GM18508 (cell line): ENCODE data around the gene LIN37.

Experiments
- ATAC-seq: cut with Tn5 transposase; IDR thresholded peaks from one replicate; pipeline ENCODE4 v1.9.1; 2021; ENCODE audit warnings: moderate number of reproducible peaks; ENCODE audit not compliant: insufficient read depth, unreplicated experiment

The LIN37 gene

DNA sequence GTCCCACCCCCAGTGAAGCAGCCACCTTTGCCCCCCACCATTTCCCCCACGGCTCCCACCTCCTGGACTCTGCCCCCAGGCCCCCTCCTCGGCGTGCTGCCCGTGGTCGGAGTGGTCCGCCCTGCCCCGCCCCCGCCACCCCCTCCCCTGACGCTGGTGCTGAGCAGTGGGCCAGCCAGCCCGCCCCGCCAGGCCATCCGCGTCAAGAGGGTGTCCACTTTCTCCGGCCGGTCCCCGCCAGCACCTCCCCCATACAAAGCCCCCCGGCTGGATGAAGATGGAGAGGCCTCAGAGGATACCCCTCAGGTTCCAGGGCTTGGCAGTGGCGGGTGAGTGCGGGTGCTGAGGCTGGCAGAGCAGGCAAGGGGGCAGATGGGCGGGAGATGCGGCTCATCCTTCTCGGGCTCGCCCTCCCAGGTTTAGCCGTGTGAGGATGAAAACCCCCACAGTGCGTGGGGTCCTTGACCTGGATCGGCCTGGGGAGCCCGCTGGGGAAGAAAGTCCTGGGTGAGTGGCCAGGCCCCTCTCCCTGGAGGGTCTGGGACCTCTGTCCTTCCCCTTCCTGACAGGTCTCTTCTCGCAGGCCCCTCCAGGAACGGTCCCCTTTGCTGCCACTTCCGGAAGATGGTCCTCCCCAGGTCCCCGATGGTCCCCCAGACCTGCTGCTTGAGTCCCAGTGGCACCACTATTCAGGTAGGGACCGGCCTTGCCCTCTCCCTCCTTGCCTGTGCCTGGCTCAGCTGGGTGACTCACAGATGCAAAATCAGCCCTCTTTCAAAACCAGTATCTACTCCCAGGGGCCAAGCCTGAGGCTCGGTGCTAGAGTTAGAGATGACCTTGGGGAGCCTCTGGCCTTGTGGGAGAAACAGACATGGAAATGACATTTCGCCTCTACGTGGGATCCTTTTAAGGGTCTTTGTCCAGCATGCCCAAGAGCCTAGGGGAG, 14.9 kb upstream of the LIN37 start:
- no peak for ATAC-seq

DNA sequence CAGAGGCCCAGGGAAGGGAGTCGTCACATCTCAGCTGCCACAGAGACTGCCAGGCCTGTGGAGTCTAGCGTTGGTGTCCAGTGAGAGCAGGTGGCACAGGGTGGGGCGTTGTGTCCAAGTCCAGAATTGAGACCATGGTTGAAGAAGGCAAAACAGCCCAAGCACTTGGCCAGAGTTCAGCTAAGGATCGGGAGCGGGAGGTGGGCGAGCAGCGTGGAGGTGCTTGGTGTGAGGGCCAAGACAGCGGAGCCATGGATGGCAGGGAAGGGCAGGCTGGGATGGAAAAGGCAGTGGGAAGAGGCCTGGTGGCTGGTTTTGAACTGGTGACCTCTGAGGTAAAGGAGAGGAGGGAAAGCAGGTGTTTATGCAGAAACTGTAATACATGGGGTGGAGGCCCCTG, 14.1 kb upstream of the LIN37 start:
- no peak for ATAC-seq

DNA sequence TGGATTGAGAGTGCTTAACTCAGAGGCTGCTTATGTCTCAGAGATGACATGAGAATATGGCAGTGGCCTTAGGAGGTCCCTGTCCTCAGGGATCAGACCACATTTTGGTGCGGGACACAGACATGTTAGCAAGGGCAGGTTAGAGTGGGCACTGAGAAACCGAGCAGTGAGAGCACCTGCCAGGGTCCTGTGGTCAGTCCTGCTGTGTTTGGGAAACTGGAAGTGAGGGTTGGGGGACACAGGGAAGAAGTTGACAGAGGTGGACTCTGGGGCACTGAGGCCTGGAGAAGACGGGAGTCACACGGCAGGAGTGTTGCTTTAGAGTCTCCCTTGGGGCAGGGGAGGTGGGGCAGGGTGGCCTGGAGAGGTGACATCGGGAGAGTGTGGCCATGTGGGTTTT, 13.5 kb upstream of the LIN37 start:
- no peak for ATAC-seq

DNA sequence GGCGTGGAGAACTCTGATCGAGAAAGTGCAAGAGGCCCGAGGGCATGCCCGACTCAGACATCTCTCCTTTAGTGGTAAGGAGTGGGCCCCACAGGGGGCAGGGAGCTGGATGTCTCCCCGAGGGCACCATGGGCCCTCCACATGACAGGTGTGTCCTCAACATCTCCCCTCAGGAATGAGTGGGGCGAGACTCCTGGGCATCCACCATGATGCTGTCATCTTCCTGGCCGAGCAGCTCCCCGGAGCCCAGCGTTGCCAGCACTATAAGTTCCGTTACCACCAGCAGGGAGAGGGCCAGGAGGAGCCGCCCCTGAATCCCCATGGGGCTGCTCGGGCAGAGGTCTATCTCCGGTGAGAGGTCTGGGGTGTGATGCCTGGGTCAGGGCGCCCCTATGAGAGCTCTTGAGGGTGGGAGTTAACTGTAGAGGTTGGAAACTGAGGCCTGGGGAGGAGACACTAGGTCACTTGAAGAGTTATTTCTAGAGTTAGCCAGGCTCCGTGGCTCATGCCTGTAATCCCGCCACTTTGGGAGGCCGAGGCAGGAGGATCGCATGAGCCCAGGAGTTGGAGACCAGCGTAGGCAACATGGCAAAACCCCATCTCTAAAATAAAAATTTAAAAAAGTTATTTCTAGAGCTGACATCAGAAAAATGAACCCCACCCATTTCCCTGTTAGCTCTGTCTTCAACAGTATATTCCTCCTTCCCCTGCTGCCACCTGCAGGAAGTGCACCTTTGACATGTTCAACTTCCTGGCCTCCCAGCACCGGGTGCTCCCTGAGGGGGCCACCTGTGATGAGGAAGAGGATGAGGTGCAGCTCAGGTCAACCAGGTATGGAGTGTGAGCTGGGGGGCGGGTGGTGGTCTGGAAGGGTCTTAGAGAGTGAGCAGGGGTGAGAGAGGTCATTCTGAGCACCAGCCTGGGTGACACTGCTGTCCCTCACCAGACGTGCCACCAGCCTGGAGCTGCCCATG, 11.2 kb upstream of the LIN37 start:
- ATAC-seq, result no peak

DNA sequence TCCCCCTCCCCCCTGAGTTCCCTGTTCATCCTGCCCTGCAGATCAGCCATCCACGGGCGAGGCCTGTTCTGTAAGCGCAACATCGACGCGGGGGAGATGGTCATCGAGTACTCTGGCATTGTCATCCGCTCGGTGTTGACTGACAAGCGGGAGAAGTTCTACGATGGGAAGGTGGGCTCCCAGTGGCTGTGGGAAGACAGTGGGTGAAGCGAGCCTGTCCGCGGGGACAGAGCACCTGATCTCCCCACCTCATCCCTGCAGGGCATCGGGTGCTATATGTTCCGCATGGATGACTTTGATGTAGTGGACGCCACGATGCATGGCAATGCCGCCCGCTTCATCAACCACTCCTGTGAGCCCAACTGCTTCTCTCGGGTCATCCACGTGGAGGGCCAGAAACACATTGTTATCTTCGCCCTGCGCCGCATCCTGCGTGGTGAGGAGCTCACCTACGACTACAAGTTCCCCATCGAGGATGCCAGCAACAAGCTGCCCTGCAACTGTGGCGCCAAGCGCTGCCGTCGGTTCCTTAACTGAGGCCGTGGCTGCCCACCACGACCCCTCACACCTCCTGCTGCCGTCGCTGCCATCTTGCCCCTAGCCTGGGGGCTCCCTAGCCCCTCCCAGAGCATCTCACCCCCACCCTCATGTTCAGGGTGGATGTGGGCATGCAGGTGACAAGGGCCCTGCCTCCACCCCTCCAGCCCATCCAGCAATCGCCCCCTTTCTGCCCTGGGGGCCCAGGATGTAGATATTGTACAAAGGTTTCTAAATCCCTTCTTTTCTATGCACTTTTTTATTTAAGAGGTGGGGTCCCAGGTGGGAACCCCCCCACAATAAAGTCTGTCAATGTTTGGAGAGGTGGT, 10.1 kb upstream of the LIN37 start:
- no peak for ATAC-seq

DNA sequence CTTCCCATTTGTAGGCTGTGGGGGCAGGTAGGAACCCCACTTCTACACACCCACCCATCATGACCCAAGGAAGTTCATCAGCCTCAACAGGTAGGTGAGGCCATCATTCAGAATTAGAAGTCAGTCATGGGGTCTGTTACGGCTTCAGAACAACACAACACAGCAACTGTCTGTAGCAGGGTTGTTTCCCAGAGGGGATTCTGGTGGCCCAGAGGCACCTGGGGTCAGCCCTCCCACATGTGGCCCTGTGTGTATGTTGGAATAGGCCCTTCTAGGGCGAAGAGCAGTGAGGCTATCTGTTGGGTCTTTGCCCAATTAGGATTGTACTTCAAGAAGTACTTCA, 9.5 kb upstream of the LIN37 start:
- no peak for ATAC-seq

DNA sequence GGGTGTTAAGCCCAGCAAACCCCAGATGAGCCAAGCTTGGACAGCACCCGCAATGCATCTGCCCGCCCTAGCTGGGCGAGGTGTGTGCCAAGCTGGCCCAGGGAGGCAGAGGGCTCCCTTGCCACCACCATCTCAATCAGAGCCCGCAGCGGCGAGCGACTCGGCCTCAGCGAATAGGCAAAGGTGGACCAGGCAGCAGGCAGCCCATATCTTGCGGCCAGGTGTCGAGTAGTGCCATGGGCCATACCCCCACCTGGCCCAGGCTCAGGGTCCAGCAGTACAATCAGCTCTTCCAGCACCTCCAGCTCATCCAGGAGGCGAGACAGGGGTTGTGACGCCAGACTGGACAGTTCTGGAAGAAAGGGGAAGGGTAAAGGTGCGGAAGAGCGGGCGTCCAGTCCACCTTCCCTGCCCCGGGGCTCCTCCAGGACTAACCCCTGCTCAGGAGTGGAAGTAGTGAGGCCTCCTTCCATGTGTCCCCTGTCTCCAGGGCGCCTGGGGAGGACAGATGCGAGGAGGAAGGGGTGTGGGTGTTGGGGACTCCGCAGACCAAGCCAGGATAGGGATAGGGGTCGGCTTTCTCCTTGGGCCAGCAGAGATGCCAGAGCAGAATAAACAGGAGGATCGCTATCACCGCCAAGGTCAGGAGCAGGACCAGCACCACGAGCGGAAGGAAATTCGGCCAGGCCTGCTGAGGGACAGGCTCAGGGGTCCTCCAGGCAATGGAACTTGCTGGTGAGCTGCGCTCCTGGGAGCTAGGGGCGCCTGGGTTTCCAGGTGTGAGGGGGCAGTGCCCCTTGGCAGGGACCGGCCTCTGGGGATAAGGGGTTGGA, 8.9 kb upstream of the LIN37 start:
- no peak for ATAC-seq

DNA sequence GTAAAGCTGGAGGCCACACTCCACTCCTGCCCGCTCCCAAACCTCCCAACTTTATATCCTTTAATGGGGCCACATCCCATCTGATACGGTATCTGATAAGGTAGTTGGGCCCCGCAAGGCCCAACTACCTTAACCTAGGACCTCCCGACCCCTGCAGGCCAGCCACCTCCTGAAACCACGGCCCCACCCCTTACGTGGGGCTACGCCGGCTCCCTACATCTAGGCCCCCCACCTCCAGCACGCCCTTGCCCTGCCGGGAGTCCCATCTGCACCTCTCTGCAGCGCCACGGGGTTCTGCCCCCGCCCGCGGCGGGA, 8.3 kb upstream of the LIN37 start:
- no peak for ATAC-seq

DNA sequence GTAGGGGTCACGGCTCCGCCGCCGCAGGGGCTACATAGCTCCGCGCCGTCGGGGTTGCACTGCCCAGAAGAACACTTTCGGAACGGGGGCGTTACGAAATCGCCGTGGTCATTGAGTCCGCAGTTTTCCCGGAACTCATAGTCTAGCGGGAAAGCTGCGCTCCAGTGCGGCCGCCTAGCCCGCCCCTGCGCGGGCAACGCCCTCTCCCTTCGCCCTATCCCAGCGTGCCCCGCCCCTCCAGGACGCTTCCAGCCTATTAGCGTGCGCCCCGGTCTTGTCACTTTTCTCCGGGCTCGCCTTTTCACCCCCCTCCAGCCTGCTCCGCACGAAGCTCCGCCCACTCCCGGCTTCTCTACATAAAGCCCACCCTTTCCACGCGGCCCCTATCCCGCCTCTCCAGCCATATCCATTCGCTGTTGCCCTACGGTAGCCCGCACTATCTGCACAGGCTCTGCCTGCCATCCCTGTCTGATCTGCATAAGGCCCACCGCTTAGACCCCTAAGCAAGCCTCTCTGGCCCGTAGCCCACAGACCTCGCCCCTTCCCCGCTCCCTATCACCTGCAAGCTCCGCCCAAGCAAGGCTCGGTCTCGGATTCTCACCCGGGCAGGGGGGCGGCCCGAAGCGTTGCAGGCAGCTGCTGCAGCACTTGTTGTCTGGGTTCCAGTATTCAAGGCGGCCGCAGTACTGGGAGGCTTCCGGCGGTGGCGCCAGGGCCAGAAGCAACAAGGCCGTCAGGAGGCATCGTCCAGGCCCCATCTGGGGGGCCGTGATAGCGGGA, 7.8 kb upstream of the LIN37 start:
- no peak for ATAC-seq

DNA sequence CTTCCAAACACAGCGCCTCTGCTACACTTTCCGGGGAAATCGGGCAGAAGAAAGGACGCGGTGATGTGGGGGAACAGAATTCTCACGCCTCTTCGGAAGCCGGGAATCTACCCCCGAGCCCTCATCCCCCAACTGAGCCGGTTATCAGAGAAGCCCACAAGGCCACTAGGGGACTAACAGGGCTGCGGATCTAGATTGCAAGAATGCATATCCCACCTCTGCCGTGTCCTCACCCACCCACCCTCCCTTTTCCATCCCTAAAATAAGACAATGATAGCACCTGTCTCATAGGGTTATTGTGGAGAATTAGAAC, 7.2 kb upstream of the LIN37 start:
- no peak for ATAC-seq

DNA sequence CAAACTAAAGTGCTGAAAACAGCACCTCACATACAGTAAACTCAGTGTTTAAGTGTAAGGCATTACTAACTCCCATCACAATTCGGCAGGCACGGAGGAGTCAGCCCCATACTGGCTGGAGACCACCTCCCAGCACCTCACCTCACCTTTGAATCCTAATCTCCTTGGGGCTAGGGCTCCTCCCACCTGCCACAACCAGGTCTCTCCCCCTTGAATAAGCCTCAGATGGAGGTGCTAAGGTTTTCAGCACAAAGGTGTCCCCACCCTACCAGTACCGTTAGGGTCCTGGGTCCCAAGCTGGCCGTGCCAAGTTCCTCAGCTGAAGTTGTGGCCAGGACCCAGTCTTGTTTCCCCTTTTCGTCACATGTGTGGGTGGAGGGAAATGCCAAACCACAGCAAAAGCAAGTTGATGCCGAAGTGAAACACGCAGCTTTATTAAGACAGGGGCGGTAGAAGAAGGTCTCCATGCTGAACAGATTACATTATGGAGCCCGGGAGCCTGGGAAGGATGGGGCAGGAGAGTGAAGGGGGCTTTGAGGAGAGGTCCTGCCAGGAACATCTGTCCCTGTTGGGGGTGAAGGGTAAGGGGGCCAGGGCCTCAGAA, 6.2 kb upstream of the LIN37 start, which contains the start of gene IGFLR1:
Gene IGFLR1, minus strand, starts transcription at position 332 of the 604 bp plus-strand sequence. CDS start 1,272 bp downstream, outside the sequence.
- ATAC-seq, result no peak

DNA sequence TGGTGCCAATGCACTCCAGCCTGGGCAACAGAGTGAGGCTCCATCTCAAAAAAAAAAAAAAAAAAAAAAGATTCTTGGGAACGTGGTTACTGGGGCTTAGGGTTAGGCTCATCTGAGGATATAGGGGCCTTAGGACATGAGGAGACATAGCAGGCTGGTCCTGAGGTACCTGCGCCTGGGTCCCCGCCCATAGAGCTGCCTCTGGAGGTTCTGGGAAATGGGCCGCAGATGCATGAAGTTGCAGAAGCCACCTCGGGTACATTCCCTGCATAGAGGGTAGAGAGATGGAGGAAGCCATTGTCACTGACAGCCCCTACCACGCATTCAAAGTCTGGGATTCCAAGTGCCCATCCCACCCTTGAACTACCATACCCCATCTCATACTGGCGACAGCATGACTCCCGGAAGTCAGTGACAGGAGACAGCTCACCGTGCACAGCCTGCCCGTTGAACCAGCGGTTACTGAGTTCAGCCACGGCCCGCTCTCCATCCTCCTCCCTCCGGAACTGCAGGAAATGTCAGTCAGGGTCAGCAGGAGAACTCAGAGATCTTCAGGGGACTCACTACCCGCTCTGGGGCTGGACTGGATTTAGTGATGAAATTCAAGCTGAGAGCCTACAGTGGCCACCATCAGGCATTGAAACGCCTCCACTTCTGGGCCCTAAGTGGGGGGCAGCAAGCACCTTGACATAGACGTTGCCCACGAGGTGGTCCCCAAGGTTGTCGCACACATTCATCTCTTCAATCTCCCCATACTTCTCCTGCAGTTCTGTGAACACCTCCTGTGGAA, 4.5 kb upstream of the LIN37 start:
- ATAC-seq, result no peak

DNA sequence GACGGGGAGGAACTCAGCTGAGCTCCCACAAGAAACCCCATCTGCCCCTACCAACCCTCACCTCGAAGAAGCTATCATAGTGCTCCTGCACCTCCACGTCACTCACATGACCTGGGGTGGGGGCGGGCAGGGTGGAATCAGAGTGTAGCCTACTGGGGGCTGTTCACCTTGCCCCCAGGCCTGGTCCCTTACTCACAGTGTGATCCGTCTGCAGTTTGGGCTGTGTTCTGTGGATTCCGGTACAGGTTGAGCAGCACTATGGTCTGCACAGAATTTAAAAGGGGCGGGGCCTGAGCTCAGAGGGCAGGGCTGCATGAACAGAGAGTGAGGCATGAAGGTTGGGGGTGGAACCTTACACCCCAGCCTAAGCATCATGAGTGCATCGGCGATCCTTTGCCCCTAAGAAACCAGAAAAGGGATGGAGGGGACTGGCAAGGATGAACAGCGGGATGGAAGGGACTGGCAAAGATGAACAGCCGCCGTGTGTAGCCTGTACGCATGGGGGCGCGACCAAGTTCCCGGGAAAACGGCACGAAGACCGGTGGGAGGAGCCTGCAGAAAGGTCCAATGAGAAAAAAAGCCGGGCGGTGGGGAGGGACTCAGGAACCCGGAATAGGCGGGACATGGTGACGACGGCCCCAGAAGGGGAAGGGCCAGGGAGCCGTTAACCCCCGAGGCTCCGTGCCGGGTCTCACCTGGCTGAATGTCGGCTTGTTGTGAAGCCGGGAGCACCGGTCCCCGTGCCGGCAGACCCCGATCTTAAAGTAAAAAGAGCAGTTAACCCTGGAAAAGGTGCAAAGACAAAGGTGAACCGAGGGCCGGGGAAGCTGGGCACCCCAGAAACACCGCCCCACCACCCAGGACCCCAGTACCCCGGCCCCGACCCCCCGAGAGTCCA, 3.7 kb upstream of the LIN37 start:
- no peak for ATAC-seq

DNA sequence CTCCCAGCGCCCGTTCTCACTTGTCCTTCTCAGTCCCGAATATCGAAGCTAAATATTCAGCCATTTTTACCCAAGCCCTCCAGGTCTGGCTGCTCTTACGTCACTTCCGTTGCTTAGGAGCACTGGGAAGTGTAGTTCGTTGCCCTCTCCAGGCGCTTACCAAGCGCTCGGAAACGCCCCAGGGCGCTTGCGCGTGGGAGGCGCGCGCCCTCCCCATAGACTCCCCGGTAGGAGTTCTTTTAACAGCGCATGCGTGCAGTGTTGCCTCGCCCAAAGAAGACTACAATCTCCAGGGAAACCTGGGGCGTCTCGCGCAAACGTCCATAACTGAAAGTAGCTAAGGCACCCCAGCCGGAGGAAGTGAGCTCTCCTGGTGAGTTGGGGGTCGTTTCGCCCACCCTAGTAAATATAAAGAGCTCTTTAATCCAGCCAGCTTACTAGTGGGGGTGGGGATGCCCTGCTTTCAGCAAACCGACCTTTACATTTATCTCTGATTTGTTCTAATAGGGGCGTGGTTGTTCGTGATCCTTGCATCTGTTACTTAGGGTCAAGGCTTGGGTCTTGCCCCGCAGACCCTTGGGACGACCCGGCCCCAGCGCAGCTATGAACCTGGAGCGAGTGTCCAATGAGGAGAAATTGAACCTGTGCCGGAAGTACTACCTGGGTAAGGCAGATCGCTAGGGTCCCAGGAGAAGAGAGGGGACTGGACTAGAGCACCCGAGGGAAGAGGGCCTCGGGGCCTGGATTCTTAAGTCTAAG, 2.9 kb upstream of the LIN37 start, which contains the start of the genes PSENEN and U2AF1L4:
Gene PSENEN, plus strand, starts transcription at position 324 of the 759 bp plus-strand sequence. Its CDS starts 280 bp downstream, at position 604.
Gene U2AF1L4, minus strand, starts transcription at position 91 of the 759 bp plus-strand sequence. Its CDS starts 27 bp downstream, at position 64.
- no peak for ATAC-seq

DNA sequence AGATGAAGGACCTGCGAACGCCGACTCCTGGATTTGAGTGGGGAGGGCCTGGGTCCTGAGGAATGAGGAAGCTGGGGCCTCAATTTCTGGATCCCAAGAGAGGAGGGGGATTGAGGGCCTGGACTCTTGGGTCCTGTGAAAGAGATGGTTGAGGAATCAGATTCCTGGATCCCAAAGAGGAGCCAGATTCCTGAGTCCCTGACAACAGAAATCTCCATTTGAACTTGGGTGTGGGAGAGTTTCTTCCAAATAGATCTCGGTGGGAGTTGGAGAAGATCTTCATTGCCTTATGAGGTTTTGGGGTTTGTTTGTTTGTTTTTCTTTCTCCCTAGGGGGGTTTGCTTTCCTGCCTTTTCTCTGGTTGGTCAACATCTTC, 2.3 kb upstream of the LIN37 start:
- no peak for ATAC-seq

DNA sequence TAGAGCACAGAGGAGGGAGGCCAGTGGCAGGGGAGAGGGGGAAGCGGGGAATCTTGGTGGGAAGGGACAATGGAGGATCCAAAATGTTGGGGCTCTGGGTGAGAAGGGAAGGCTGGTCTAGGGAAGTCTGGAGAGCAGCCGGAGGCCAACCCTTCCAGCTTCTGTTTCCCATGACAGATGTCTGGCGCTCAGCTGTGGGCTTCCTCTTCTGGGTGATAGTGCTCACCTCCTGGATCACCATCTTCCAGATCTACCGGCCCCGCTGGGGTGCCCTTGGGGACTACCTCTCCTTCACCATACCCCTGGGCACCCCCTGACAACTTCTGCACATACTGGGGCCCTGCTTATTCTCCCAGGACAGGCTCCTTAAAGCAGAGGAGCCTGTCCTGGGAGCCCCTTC, 1.8 kb upstream of the LIN37 start:
- no peak for ATAC-seq
